ENCODE measurements around the gene TMEM181. TPM values are rescaled to one million over a fixed set of nuclear protein-coding genes. Genes with fewer than 3 reads are reported as not detected.

The TMEM181 gene
- total and polyA plus RNA-seq, 2 experiments from 2014 or later, result 11.9 to 25.2 TPM

DNA sequence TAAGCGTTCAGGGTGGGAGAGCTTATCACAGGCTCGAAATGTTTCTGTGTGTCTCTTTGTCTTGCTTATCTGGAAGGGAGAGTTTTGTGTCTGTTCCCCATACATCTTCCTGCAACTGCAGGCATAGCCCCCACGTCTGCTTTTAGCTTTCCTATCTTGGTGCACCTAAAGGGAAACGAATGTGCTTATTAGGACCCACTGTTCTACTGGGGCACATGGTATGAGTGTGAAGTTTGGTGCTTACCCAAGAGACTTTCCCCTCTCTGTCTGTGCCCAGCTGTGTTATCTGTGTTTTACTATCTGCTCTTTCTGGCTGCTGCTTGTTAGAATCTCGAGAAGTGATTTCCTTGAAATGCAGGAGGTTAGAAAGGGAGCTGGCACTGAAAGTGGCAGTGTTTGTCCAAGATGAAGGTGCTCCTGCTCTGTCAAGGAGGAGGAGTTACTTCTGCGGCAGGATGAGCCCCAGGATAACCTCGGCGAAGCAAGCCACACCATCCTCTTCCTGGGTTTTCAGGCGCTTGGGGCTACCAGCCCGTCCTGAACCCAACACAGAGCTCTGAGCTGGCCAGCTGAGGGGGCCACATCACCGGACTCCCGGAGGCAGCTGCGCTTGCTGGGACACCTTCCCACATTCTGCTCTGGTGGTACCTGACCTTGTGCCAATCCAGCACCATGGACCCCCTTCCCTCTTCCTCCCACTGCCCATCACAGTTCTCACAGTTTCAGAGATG lies 61.2 kb downstream of the TMEM181 start:
- H3K4me1 Mint-ChIP-seq, result peaks cover 3% of the 10 kb centered on the region; the same call in 1 of the 3 replicates
- H3K4me3 ChIP-seq, result no peak overlapping the region
- H3K4me1 ChIP-seq (ENCODE audit: insufficient read depth), result no peaks in the 10 kb centered on the region
- H2AFZ ChIP-seq, result no peak overlapping the region
- DNase-seq (ENCODE audit: low spot score) (no peak), ATAC-seq (no peak)
- no peak overlapping the region for H3K4me2 ChIP-seq
- no peaks in the 10 kb centered on the region; the same call in 1 of the 2 replicates for H4K20me1 ChIP-seq (replicated peaks; ENCODE audit: insufficient read depth)
- H3K79me2 ChIP-seq (replicated peaks; ENCODE audit: insufficient read depth), result peaks cover 7% of the 10 kb centered on the region; the same call in 1 of the 2 replicates
- H3K36me3 Mint-ChIP-seq (ENCODE audit: low read depth), result peaks cover 68% of the 10 kb centered on the region
- H3K9me3 Mint-ChIP-seq, result no peaks in the 10 kb centered on the region
- H3K27me3 Mint-ChIP-seq (ENCODE audit: insufficient read depth, low read depth, poor library complexity), result peaks cover 12% of the 10 kb centered on the region
- TF ChIP-seq POLR2AphosphoS5 (IDR thresholded peaks at IDR 0.05; ENCODE audit: low read depth), result no peak
- TF ChIP-seq NANOG (IDR thresholded peaks at IDR 0.05; ENCODE audit: borderline replicate concordance), result no peak
- TF ChIP-seq, protein P1, sequence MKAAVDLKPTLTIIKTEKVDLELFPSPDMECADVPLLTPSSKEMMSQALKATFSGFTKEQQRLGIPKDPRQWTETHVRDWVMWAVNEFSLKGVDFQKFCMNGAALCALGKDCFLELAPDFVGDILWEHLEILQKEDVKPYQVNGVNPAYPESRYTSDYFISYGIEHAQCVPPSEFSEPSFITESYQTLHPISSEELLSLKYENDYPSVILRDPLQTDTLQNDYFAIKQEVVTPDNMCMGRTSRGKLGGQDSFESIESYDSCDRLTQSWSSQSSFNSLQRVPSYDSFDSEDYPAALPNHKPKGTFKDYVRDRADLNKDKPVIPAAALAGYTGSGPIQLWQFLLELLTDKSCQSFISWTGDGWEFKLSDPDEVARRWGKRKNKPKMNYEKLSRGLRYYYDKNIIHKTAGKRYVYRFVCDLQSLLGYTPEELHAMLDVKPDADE (IDR thresholded peaks at IDR 0.05), result no peak
- TF ChIP-seq STAT1 (IDR thresholded peaks at IDR 0.05; ENCODE audit: unreplicated experiment), result no peak
- TF ChIP-seq JUNB (IDR thresholded peaks at IDR 0.05; ENCODE audit: unreplicated experiment), result no peak
- no peak for TF ChIP-seq CREB1 (CRISPR knock-in tag; IDR thresholded peaks at IDR 0.05; ENCODE audit: low read depth)
- H3K27me3 ChIP-seq (ENCODE audit: insufficient read depth), result no peaks in the 10 kb centered on the region
- H3F3A ChIP-seq (replicated peaks; ENCODE audit: low read depth), result no peaks in the 10 kb centered on the region
- no peaks in the 10 kb centered on the region for H3K9me2 ChIP-seq (ENCODE audit: insufficient read depth)
- H3K36me3 ChIP-seq (ENCODE audit: insufficient read depth), result peaks cover 7% of the 10 kb centered on the region
- no peak overlapping the region for H3K27ac Mint-ChIP-seq
- H3K4me3 Mint-ChIP-seq, result no peak overlapping the region
- 0 out of 2 replicates have a peak overlapping the region, but pooled peaks have one; percentile 9 for H3K27ac ChIP-seq (ENCODE audit: low read depth)

GRCh38 chr6:158621694-158622544 lies 62.0 kb downstream of the TMEM181 start:
- Mint-ChIP-seq H3K4me3 (no peak overlapping the region), H3K36me3 (ENCODE audit: low read depth) (peaks cover 70% of the 10 kb centered on the region), H3K4me1 (peaks cover 3% of the 10 kb centered on the region; the same call in 1 of the 3 replicates), H3K27ac (no peak overlapping the region), H3K9me3 (no peaks in the 10 kb centered on the region), H3K27me3 (ENCODE audit: insufficient read depth, low read depth, poor library complexity) (peaks cover 12% of the 10 kb centered on the region)
- DNase-seq (ENCODE audit: low spot score) (no peak), ATAC-seq (no peak)
- H3F3A ChIP-seq (replicated peaks; ENCODE audit: low read depth), result no peaks in the 10 kb centered on the region
- no peaks in the 10 kb centered on the region for H3K9me2 ChIP-seq (ENCODE audit: insufficient read depth)
- H3K27me3 ChIP-seq (ENCODE audit: insufficient read depth), result no peaks in the 10 kb centered on the region
- no peak overlapping the region for H3K27ac ChIP-seq (ENCODE audit: low read depth)
- H3K36me3 ChIP-seq (ENCODE audit: insufficient read depth), result peaks cover 5% of the 10 kb centered on the region
- no peaks in the 10 kb centered on the region for H3K4me1 ChIP-seq (ENCODE audit: insufficient read depth)
- H3K4me3 ChIP-seq, result no peak overlapping the region
- H3K79me2 ChIP-seq (replicated peaks; ENCODE audit: insufficient read depth), result peaks cover 7% of the 10 kb centered on the region; the same call in 1 of the 2 replicates
- H4K20me1 ChIP-seq (replicated peaks; ENCODE audit: insufficient read depth), result no peaks in the 10 kb centered on the region; the same call in 1 of the 2 replicates
- no peak overlapping the region for H2AFZ ChIP-seq
- no peak overlapping the region for H3K4me2 ChIP-seq
- TF ChIP-seq, protein P2, sequence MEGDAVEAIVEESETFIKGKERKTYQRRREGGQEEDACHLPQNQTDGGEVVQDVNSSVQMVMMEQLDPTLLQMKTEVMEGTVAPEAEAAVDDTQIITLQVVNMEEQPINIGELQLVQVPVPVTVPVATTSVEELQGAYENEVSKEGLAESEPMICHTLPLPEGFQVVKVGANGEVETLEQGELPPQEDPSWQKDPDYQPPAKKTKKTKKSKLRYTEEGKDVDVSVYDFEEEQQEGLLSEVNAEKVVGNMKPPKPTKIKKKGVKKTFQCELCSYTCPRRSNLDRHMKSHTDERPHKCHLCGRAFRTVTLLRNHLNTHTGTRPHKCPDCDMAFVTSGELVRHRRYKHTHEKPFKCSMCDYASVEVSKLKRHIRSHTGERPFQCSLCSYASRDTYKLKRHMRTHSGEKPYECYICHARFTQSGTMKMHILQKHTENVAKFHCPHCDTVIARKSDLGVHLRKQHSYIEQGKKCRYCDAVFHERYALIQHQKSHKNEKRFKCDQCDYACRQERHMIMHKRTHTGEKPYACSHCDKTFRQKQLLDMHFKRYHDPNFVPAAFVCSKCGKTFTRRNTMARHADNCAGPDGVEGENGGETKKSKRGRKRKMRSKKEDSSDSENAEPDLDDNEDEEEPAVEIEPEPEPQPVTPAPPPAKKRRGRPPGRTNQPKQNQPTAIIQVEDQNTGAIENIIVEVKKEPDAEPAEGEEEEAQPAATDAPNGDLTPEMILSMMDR (conservative IDR thresholded peaks at IDR 0.05; ENCODE audit: low read depth in 2 of 2), result no peak
- TF ChIP-seq REST (IDR thresholded peaks at IDR 0.05; ENCODE audit: unreplicated experiment), result no peak
- no peak for TF ChIP-seq EZH2phosphoT487 (IDR thresholded peaks at IDR 0.05; ENCODE audit: unreplicated experiment)
- TF ChIP-seq POLR2AphosphoS5 (IDR thresholded peaks at IDR 0.05; ENCODE audit: low read depth), result no peak
- TF ChIP-seq, protein P1 (IDR thresholded peaks at IDR 0.05), result no peak
- no peak for TF ChIP-seq EZH2 (IDR thresholded peaks at IDR 0.05; ENCODE audit: low read depth, unreplicated experiment)
- TF ChIP-seq STAT1 (IDR thresholded peaks at IDR 0.05; ENCODE audit: unreplicated experiment), result no peak
- TF ChIP-seq ZNF331 (CRISPR knock-in tag; IDR thresholded peaks at IDR 0.05; ENCODE audit: low read depth), result no peak
- TF ChIP-seq ZNF114 (CRISPR knock-in tag; IDR thresholded peaks at IDR 0.05), result no peak
- TF ChIP-seq CREB1 (CRISPR knock-in tag; IDR thresholded peaks at IDR 0.05; ENCODE audit: low read depth), result no peak
- no peak for TF ChIP-seq JUNB (IDR thresholded peaks at IDR 0.05; ENCODE audit: unreplicated experiment)

Data from GM23338 (cell line).